Measurements from ENCODE around the gene CLN3. TPM values are rescaled to one million over a fixed set of nuclear protein-coding genes. Genes with fewer than 3 reads are reported as not detected.

CLN3 gene
- 19.4 to 38.3 TPM (median 32.4 TPM) in 5 replicates for total RNA-seq (2022; extraction: Qiagen RNA extraction)

DNA sequence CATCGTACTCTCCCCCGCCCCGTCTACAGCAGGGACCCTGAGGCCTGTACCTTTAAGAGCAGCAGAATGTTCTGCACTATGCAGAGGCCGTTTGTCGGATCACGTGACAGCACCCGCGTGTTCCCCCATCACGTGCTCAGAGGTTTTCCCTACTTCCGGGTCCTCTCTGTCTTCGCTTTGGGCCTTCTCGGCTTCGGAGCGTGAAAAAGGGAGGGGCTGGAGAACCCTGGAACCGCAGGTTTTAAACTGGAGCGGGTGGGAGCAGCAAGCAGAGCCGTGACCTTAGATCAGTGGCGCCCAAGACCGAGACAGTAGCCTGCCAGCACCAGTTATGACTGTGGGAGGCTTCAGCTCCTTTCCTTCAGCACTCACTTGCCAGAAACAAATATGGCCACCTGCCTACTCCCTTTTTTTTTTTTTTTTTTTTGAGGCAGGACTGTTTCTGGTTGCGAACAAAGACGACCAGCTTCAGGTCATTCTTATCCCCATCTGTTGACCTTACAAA is at the start of gene CLN3:
Gene CLN3, minus strand, starts transcription at position 105 of the 505 bp plus-strand sequence. CDS start 315 bp downstream, outside the sequence.

DNA sequence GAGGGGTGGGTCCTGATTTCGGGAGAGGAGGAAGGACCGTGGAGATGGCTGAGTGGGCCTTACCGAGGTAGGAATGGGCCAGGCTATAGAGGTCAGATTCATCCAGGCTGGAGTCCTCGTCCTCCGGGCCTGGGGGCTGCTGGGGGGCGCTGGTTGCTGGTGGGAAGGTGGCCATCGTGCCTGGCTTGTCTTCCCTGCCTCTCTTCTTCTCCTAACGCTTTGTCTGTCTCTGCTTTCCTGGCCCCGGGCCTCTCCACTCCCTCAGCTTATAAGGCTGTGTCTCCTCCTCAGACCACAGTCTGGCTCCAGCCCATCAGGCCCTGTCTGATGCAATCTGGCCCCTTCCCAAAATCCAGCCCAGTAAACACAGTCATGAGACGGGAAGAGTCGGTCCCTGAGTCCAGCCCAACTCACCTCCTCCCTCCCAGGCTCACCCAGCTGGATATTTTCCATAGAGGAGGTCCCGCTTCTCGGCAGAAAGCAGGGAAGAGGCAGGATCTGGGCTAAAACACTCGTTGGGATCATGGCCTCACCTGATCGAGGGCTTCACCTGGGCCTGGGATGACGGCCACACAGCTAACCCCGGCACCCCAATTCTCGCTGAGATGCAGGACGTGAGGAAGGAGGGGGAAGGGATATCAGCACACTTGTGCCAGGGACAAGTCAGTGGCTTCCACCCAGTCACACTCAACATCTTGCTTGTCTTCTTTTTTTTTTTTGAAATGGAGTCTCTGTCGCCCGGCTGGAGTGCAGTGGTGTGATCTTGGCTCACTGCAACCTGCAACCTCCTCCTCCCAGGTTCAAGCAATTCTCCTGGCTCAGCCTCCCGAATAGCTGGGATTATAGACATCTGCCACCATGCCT is 47.1 kb upstream of the CLN3 start, which contains the start of gene NUPR1:
Gene NUPR1, minus strand, starts transcription at position 242 of the 864 bp plus-strand sequence. Its CDS starts 67 bp downstream, at position 175.

DNA sequence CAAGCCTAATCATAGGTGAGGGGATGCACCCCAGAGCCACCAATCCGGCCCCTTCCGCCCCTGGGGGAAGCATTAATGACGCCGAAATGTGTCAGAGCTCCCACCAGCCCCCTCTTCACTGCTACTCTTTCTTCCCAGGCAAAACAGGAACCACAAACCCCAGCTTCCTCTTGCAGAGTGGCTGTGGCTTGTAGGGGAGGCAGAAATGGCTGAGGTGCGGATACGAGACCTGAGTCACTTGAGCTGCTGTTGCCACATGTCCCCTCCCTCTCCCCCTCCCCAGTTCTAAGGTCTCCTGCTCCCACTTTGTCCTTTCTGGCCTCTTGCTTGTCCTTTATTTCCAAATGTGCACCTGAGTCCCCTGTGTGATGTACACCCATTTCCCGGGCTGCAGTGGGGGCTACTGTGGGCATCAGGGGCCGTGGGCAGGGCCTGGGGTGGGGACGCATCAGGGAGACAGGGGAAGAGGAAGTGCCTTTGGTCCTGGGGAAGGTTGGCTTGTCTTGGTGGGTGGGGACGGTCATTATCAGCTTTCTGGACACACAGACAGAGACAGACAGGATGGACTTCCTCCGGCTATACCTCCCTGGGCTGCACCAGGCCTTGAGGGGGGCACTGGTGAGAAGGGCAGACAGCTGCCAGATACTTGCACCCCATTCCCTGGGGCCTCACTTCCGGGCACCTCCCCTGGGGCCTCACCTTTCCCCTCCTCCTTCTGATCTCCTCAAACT is 2.4 kb upstream of the CLN3 start, which contains the start of gene APOBR:
Gene APOBR, plus strand, starts transcription at position 523 of the 731 bp plus-strand sequence. Its CDS starts 39 bp downstream, at position 562.

Other genes starting within 250 kb of the CLN3 start
- 0.19 to 0.36 TPM (median 0.26 TPM) in 5 replicates for gene SBK1, start 199.5 kb downstream of the CLN3 start, total RNA-seq (2022; extraction: Qiagen RNA extraction)
- gene NPIPB6, start 128.6 kb downstream of the CLN3 start, total RNA-seq (2022; extraction: Qiagen RNA extraction): 1.2 to 2.0 TPM (median 1.7 TPM) in 5 replicates
- 61.2 to 124 TPM (median 71.7 TPM) in 5 replicates for gene EIF3CL, start 88.2 kb downstream of the CLN3 start, total RNA-seq (2022; extraction: Qiagen RNA extraction)
- 0.29 to 0.50 TPM (median 0.37 TPM) in 4 of 5 replicates, not detected in the other for gene NPIPB7, start 19.7 kb downstream of the CLN3 start, total RNA-seq (2022; extraction: Qiagen RNA extraction)
- gene APOBR, start 2.6 kb upstream of the CLN3 start, total RNA-seq (2022; extraction: Qiagen RNA extraction): 0.04 to 0.09 TPM (median 0.05 TPM) in 3 of 5 replicates, not detected in the others
- not detected in 5 replicates for gene IL27, start 14.8 kb upstream of the CLN3 start, total RNA-seq (2022; extraction: Qiagen RNA extraction)
- gene NUPR1, start 46.9 kb upstream of the CLN3 start, total RNA-seq (2022; extraction: Qiagen RNA extraction): 11.2 to 18.4 TPM (median 14.4 TPM) in 5 replicates
- gene SGF29, start 61.8 kb upstream of the CLN3 start, total RNA-seq (2022; extraction: Qiagen RNA extraction): 18.3 to 24.9 TPM (median 20.4 TPM) in 5 replicates
- gene SULT1A2, start 105.0 kb upstream of the CLN3 start, total RNA-seq (2022; extraction: Qiagen RNA extraction): 0.11 to 0.19 TPM (median 0.16 TPM) in 4 of 5 replicates, not detected in the other
- 5.3 to 6.6 TPM (median 5.5 TPM) in 5 replicates for gene SULT1A1, start 118.0 kb upstream of the CLN3 start, total RNA-seq (2022; extraction: Qiagen RNA extraction)
- 0.59 TPM in 1 of 5 replicates, not detected in the others for gene NPIPB8, start 146.0 kb upstream of the CLN3 start, total RNA-seq (2022; extraction: Qiagen RNA extraction)
- gene EIF3C, start 219.4 kb upstream of the CLN3 start, total RNA-seq (2022; extraction: Qiagen RNA extraction): 193 to 400 TPM (median 345 TPM) in 5 replicates

Measured in A549 treated with Mapracorat at 1 μM for 4 hours (cell line).